Kasumi-1 (cell line): ENCODE data around the gene NUP35.
A peak's percentile ranks its signal among the peaks of the same experiment; 100 is the strongest.
"Not testable (repeated sequence)": the region's sequence is repeated elsewhere in the genome, so short reads cannot be mapped to it uniquely, and the experiment has no call there.

Experiments used
- DNase-seq, 2 experiments: peaks; one replicate each; lab custom pipeline; 2025; lab: John Stamatoyannopoulos, UW

Gene NUP35

GRCh38 chr2:183134016-183134415, 9.8 kb downstream of the NUP35 start:
- DNase-seq, result no peak

- no peak for DNase-seq
Observed at GRCh38 chr2:183148955-183149354, 24.7 kb downstream of the NUP35 start.

- no peak for DNase-seq
Observed at GRCh38 chr2:183149489-183149888, 25.2 kb downstream of the NUP35 start.

GRCh38 chr2:183152280-183152679, 28.0 kb downstream of the NUP35 start:
- DNase-seq, result not testable (repeated sequence)

GRCh38 chr2:183153967-183154366, 29.7 kb downstream of the NUP35 start:
- no peak for DNase-seq

- DNase-seq, result not testable (repeated sequence)
Observed at GRCh38 chr2:183154772-183155171, 30.5 kb downstream of the NUP35 start.

GRCh38 chr2:183157131-183157530, 32.9 kb downstream of the NUP35 start:
- DNase-seq, result no peak

- DNase-seq, result no peak
Observed at GRCh38 chr2:183162362-183162761, 38.1 kb downstream of the NUP35 start.

- no peak for DNase-seq
Observed at GRCh38 chr2:183163821-183164649, 39.8 kb downstream of the NUP35 start.

GRCh38 chr2:183164650-183165015, 40.4 kb downstream of the NUP35 start:
- no peak for DNase-seq

- no peak for DNase-seq
Observed at GRCh38 chr2:183166210-183166609, 42.0 kb downstream of the NUP35 start.

GRCh38 chr2:183166976-183167375, 42.7 kb downstream of the NUP35 start:
- not testable (repeated sequence) for DNase-seq

GRCh38 chr2:183172220-183172887, 48.1 kb downstream of the NUP35 start:
- no peak for DNase-seq

- DNase-seq, result peak; percentile 50 to 53
Observed at GRCh38 chr2:183179156-183179555, 54.9 kb downstream of the NUP35 start.

GRCh38 chr2:183185534-183185933, 61.3 kb downstream of the NUP35 start:
- no peak for DNase-seq

GRCh38 chr2:183186296-183186695, 62.1 kb downstream of the NUP35 start:
- DNase-seq, result no peak

- DNase-seq, result no peak
Observed at GRCh38 chr2:183186766-183187165, 62.5 kb downstream of the NUP35 start.

GRCh38 chr2:183192343-183192742, 68.1 kb downstream of the NUP35 start:
- DNase-seq, result peak in 1 of 2 experiments; percentile 13

GRCh38 chr2:183193904-183194303, 69.7 kb downstream of the NUP35 start:
- DNase-seq, result no peak

- no peak for DNase-seq
Observed at GRCh38 chr2:183195397-183195796, 71.2 kb downstream of the NUP35 start.

GRCh38 chr2:183195998-183196409, 71.8 kb downstream of the NUP35 start:
- DNase-seq, result no peak

- DNase-seq, result no peak
Observed at GRCh38 chr2:183204397-183204796, 80.2 kb downstream of the NUP35 start.

- DNase-seq, result peak; percentile 63 to 64
Observed at GRCh38 chr2:183207110-183207509, 82.9 kb downstream of the NUP35 start.
